A549 (cell line): Measurements from ENCODE around the gene SH2D3A.

ENCODE experiments used
- CEBPB ChIP-seq, 2 experiments: fragments of >200 bp in 1 of 2; sonication (Bioruptor Twin) in 1 of 2; formaldehyde crosslinking in 1 of 2; IDR thresholded peaks; 2 replicates each; pipeline ENCODE4 v1.6.1; 2012 to 2016
- CTCF ChIP-seq: fragments of >200 bp; sonication (Bioruptor Twin); formaldehyde crosslinking; IDR thresholded peaks from 3 replicates; pipeline ENCODE4 v1.5.1; 2016
- EP300 ChIP-seq, 2 experiments: fragments of >200 bp; sonication (Bioruptor Twin); formaldehyde crosslinking; IDR thresholded peaks; 2 replicates in 1 of 2; 3 replicates in 1 of 2; pipeline ENCODE4 v1.6.1; 2016 to 2017
- ESRRA ChIP-seq: fragments of 150-350 bp; IDR thresholded peaks from 2 replicates; pipeline ENCODE4 v1.6.1; 2014; ENCODE audit warnings: mild to moderate bottlenecking, low read length, borderline replicate concordance
- KDM1A ChIP-seq: fragments of 200-600 bp; sonication (generic); IDR thresholded peaks from 2 replicates; pipeline ENCODE4 v1.6.1; 2016; ENCODE audit warnings: low read depth, mild to moderate bottlenecking
- MAFK ChIP-seq: fragments of 450-650 bp; IDR thresholded peaks from 2 replicates; pipeline ENCODE4 v1.6.1; 2014; ENCODE audit not compliant: partially characterized antibody
- POLR2A ChIP-seq: IDR thresholded peaks from 2 replicates; pipeline ENCODE4 v1.6.1; 2012; ENCODE audit warnings: mild to moderate bottlenecking, low read length
- SMC3 ChIP-seq: fragments of >200 bp; sonication (Bioruptor Twin); formaldehyde crosslinking; IDR thresholded peaks from 3 replicates; pipeline ENCODE4 v1.6.1; 2018; ENCODE audit warnings: inconsistent platforms
- TF ChIP-seq, protein P1 (sequence below): fragments of 200-600 bp; sonication (generic); IDR thresholded peaks from 2 replicates; pipeline ENCODE4 v1.6.1; 2016; ENCODE audit warnings: antibody characterized with exemption, mild to moderate bottlenecking, moderate library complexity

- TF ChIP-seq ESRRA (no peak), EP300 (IDR thresholded peaks at IDR 0.05) (no peak), CTCF (no peak), SMC3 (no peak), POLR2A (no peak), KDM1A (no peak), CEBPB (IDR thresholded peaks at IDR 0.05) (no peak), MAFK (no peak)
- TF ChIP-seq, protein P1, sequence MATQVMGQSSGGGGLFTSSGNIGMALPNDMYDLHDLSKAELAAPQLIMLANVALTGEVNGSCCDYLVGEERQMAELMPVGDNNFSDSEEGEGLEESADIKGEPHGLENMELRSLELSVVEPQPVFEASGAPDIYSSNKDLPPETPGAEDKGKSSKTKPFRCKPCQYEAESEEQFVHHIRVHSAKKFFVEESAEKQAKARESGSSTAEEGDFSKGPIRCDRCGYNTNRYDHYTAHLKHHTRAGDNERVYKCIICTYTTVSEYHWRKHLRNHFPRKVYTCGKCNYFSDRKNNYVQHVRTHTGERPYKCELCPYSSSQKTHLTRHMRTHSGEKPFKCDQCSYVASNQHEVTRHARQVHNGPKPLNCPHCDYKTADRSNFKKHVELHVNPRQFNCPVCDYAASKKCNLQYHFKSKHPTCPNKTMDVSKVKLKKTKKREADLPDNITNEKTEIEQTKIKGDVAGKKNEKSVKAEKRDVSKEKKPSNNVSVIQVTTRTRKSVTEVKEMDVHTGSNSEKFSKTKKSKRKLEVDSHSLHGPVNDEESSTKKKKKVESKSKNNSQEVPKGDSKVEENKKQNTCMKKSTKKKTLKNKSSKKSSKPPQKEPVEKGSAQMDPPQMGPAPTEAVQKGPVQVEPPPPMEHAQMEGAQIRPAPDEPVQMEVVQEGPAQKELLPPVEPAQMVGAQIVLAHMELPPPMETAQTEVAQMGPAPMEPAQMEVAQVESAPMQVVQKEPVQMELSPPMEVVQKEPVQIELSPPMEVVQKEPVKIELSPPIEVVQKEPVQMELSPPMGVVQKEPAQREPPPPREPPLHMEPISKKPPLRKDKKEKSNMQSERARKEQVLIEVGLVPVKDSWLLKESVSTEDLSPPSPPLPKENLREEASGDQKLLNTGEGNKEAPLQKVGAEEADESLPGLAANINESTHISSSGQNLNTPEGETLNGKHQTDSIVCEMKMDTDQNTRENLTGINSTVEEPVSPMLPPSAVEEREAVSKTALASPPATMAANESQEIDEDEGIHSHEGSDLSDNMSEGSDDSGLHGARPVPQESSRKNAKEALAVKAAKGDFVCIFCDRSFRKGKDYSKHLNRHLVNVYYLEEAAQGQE = no peak
Observed at GRCh38 chr19:6808494-6808893, 41.3 kb upstream of the SH2D3A start.
